BLaER1 treated with 17β-estradiol and CSF1 and Interleukin-3, amounts not matched to agents 10 nM and 100 nM (cell line): ENCODE results near the gene CERKL.

Experiments used
- H3K27ac ChIP-seq, 11 experiments: shearing (Covaris generic); formaldehyde crosslinking; 2 replicates each; pipeline ENCODE4 v1.8.1; 2022
- H3K27me3 ChIP-seq, 11 experiments: shearing (Covaris generic); formaldehyde crosslinking; 2 replicates each; pipeline ENCODE4 v1.8.1; 2022
- H3K36me3 ChIP-seq, 11 experiments: shearing (Covaris generic); formaldehyde crosslinking; 2 replicates each; pipeline ENCODE4 v1.8.1; 2022
- H3K4me1 ChIP-seq, 10 experiments: shearing (Covaris generic); formaldehyde crosslinking; 2 replicates each; pipeline ENCODE4 v1.8.1; 2022
- H3K4me2 ChIP-seq, 11 experiments: shearing (Covaris generic); formaldehyde crosslinking; 2 replicates each; pipeline ENCODE4 v1.8.1; 2022
- H3K4me3 ChIP-seq, 10 experiments: shearing (Covaris generic); formaldehyde crosslinking; 2 replicates each; pipeline ENCODE4 v1.8.1; 2022
- H3K9ac ChIP-seq, 11 experiments: shearing (Covaris generic); formaldehyde crosslinking; 2 replicates each; pipeline ENCODE4 v1.8.1; 2022
- H3K9me3 ChIP-seq, 11 experiments: shearing (Covaris generic); formaldehyde crosslinking; replicated peaks in 1 of 11; 2 replicates each; pipeline ENCODE4 v1.8.1; 2022
- H4K20me1 ChIP-seq, 11 experiments: shearing (Covaris generic); formaldehyde crosslinking; 2 replicates each; pipeline ENCODE4 v1.8.1; 2022
- Cebpa-rat ChIP-seq, 11 experiments: shearing (Covaris generic); IDR thresholded peaks; 2 replicates each; pipeline ENCODE4 v1.8.1; 2022

The CERKL gene

GRCh38 chr2:181527058-181527457 is 129.8 kb downstream of the CERKL start:
- Histone ChIP-seq H3K9ac (no peak overlapping the region), H3K27ac (no peak overlapping the region), H3K27me3 (no peaks in the 10 kb centered on the region), H3K36me3 (peaks cover 95 to 100% (median 99%) of the 10 kb centered on the region in 11 experiments), H3K9me3 (no peaks in the 10 kb centered on the region), H3K4me2 (no peak overlapping the region), H4K20me1 (peaks cover 0 to 25% (median 0%) of the 10 kb centered on the region in 11 experiments; a peak in 2 of 22 replicates), H3K4me3 (no peak overlapping the region), H3K4me1 (no peaks in the 10 kb centered on the region)
- no peak for TF ChIP-seq Cebpa-rat (IDR thresholded peaks at IDR 0.05)

- no peaks in the 10 kb centered on the region for H3K9me3 ChIP-seq
- H3K27ac ChIP-seq = no peak overlapping the region
- H3K4me2 ChIP-seq = no peak overlapping the region
- no peaks in the 10 kb centered on the region for H3K27me3 ChIP-seq
- H3K4me1 ChIP-seq = no peaks in the 10 kb centered on the region
- H3K9ac ChIP-seq = no peak overlapping the region
- TF ChIP-seq Cebpa-rat (IDR thresholded peaks at IDR 0.05) = no peak
- H4K20me1 ChIP-seq = peaks cover 0 to 22% (median 0%) of the 10 kb centered on the region in 11 experiments; a peak in 2 of 22 replicates
- H3K36me3 ChIP-seq = peaks cover 91 to 100% (median 99%) of the 10 kb centered on the region in 11 experiments
- H3K4me3 ChIP-seq = no peak overlapping the region
These were observed 130.9 kb downstream of the CERKL start for GRCh38 chr2:181526014-181526413.

GRCh38 chr2:181523756-181524155 is 133.1 kb downstream of the CERKL start:
- H3K27me3 ChIP-seq = no peaks in the 10 kb centered on the region
- TF ChIP-seq Cebpa-rat (IDR thresholded peaks at IDR 0.05) = no peak
- no peaks in the 10 kb centered on the region for H3K4me1 ChIP-seq
- peaks cover 0 to 16% (median 0%) of the 10 kb centered on the region in 11 experiments; a peak in 2 of 22 replicates for H4K20me1 ChIP-seq
- no peak overlapping the region for H3K27ac ChIP-seq
- no peak overlapping the region for H3K4me3 ChIP-seq
- H3K36me3 ChIP-seq = peaks cover 82 to 100% (median 94%) of the 10 kb centered on the region in 11 experiments
- H3K9me3 ChIP-seq = no peaks in the 10 kb centered on the region
- H3K9ac ChIP-seq = no peak overlapping the region
- no peak overlapping the region for H3K4me2 ChIP-seq

GRCh38 chr2:181520253-181520652 is 136.7 kb downstream of the CERKL start:
- H3K27me3 ChIP-seq = no peaks in the 10 kb centered on the region
- H3K9ac ChIP-seq = no peak overlapping the region
- no peak overlapping the region for H3K27ac ChIP-seq
- no peak overlapping the region for H3K4me2 ChIP-seq
- H3K4me3 ChIP-seq = no peak overlapping the region
- no peaks in the 10 kb centered on the region for H3K9me3 ChIP-seq
- TF ChIP-seq Cebpa-rat (IDR thresholded peaks at IDR 0.05) = no peak
- H3K4me1 ChIP-seq = peaks cover 0 to 24% (median 18%) of the 10 kb centered on the region in 10 experiments; a peak in 14 of 20 replicates
- peaks cover 0 to 10% (median 0%) of the 10 kb centered on the region in 11 experiments; a peak in 6 of 22 replicates for H4K20me1 ChIP-seq
- peaks cover 76 to 100% (median 94%) of the 10 kb centered on the region in 11 experiments for H3K36me3 ChIP-seq

- Histone ChIP-seq H3K4me2 (peak overlapping the region in 7 of 11 experiments; percentile 0 to 48 (median 25); a peak in 9 of 22 replicates), H3K27me3 (no peaks in the 10 kb centered on the region), H3K9me3 (no peaks in the 10 kb centered on the region), H3K4me3 (no peak overlapping the region), H4K20me1 (peaks cover 0 to 32% (median 0%) of the 10 kb centered on the region in 11 experiments; a peak in 7 of 22 replicates), H3K27ac (no peak overlapping the region), H3K9ac (no peak overlapping the region), H3K4me1 (peaks cover 0 to 24% (median 18%) of the 10 kb centered on the region in 10 experiments; a peak in 14 of 20 replicates), H3K36me3 (peaks cover 77 to 100% (median 94%) of the 10 kb centered on the region in 11 experiments)
- TF ChIP-seq Cebpa-rat (IDR thresholded peaks at IDR 0.05) = no peak
These were observed 139.1 kb downstream of the CERKL start for GRCh38 chr2:181517685-181518301.

GRCh38 chr2:181516992-181517391 is 139.9 kb downstream of the CERKL start:
- Histone ChIP-seq H3K9ac (no peak overlapping the region), H3K9me3 (no peaks in the 10 kb centered on the region), H3K4me2 (peak overlapping the region in 6 of 11 experiments; percentile 0 to 48 (median 18); a peak in 7 of 22 replicates), H3K27ac (peak overlapping the region in 1 of 11 experiments; percentile 41; a peak in 1 of 22 replicates), H3K4me1 (peaks cover 0 to 24% (median 18%) of the 10 kb centered on the region in 10 experiments; a peak in 14 of 20 replicates), H4K20me1 (peaks cover 0 to 32% (median 0%) of the 10 kb centered on the region in 11 experiments; a peak in 7 of 22 replicates), H3K4me3 (no peak overlapping the region), H3K27me3 (no peaks in the 10 kb centered on the region), H3K36me3 (peaks cover 77 to 100% (median 94%) of the 10 kb centered on the region in 11 experiments)
- TF ChIP-seq Cebpa-rat (IDR thresholded peaks at IDR 0.05) = no peak

GRCh38 chr2:181515719-181516118 is 141.2 kb downstream of the CERKL start:
- H4K20me1 ChIP-seq = peaks cover 0 to 32% (median 0%) of the 10 kb centered on the region in 11 experiments; a peak in 7 of 22 replicates
- peaks cover 0 to 24% (median 18%) of the 10 kb centered on the region in 10 experiments; a peak in 14 of 20 replicates for H3K4me1 ChIP-seq
- no peak overlapping the region for H3K4me2 ChIP-seq
- no peak overlapping the region for H3K27ac ChIP-seq
- peaks cover 79 to 100% (median 97%) of the 10 kb centered on the region in 11 experiments for H3K36me3 ChIP-seq
- H3K27me3 ChIP-seq = no peaks in the 10 kb centered on the region
- TF ChIP-seq Cebpa-rat (IDR thresholded peaks at IDR 0.05) = no peak
- no peak overlapping the region for H3K4me3 ChIP-seq
- no peaks in the 10 kb centered on the region for H3K9me3 ChIP-seq
- no peak overlapping the region for H3K9ac ChIP-seq

- H3K4me1 ChIP-seq = no peaks in the 10 kb centered on the region
- H3K36me3 ChIP-seq = peaks cover 88 to 100% (median 96%) of the 10 kb centered on the region in 11 experiments
- no peak overlapping the region for H3K27ac ChIP-seq
- H3K27me3 ChIP-seq = no peaks in the 10 kb centered on the region
- TF ChIP-seq Cebpa-rat (IDR thresholded peaks at IDR 0.05) = no peak
- H3K4me2 ChIP-seq = no peak overlapping the region
- H4K20me1 ChIP-seq = peaks cover 0 to 80% (median 20%) of the 10 kb centered on the region in 11 experiments; a peak in 17 of 22 replicates
- no peak overlapping the region for H3K9ac ChIP-seq
- no peaks in the 10 kb centered on the region for H3K9me3 ChIP-seq
- H3K4me3 ChIP-seq = no peak overlapping the region
These were observed 156.7 kb downstream of the CERKL start for GRCh38 chr2:181500201-181500600.

- Histone ChIP-seq H3K36me3 (peaks cover 89 to 100% (median 97%) of the 10 kb centered on the region in 11 experiments), H3K9ac (no peak overlapping the region), H3K4me2 (no peak overlapping the region), H3K27me3 (no peaks in the 10 kb centered on the region), H4K20me1 (peaks cover 0 to 76% (median 20%) of the 10 kb centered on the region in 11 experiments; a peak in 16 of 22 replicates), H3K27ac (no peak overlapping the region), H3K4me1 (no peaks in the 10 kb centered on the region), H3K9me3 (no peaks in the 10 kb centered on the region), H3K4me3 (no peak overlapping the region)
- TF ChIP-seq Cebpa-rat (IDR thresholded peaks at IDR 0.05) = no peak
These were observed 157.7 kb downstream of the CERKL start for GRCh38 chr2:181499231-181499630.
